Mammary epithelial cell (primary cell): ENCODE results near the gene MSRB1.

Source experiments
- CTCF ChIP-seq, 2 donors: IDR thresholded peaks in 1 of 2; conservative IDR thresholded peaks in 1 of 2; 2 replicates each; pipeline ENCODE4 v1.5.1; 2011 to 2012; ENCODE audit warnings: inconsistent platforms in 2 of 2, low read length in 2 of 2, mild to moderate bottlenecking in 2 of 2, control low read depth in 1 of 2, low read depth in 1 of 2; ENCODE audit not compliant: insufficient read depth in 1 of 2; ENCODE audit errors: extremely low read depth in 1 of 2
- EZH2 ChIP-seq: IDR thresholded peaks from 2 replicates; pipeline ENCODE4 v1.6.1; 2012; ENCODE audit warnings: low read length, inconsistent platforms, borderline replicate concordance

GRCh38 chr16:1960665-1961630, 17.9 kb upstream of the MSRB1 start:
- TF ChIP-seq CTCF (conservative IDR thresholded peaks at IDR 0.05 in 1 of 2, IDR thresholded peaks at IDR 0.05 in 1 of 2; ENCODE audit: extremely low read depth in 1 of 2, insufficient read depth in 1 of 2, low read depth in 1 of 2, low read length in 2 of 2), result no peak
- no peak for TF ChIP-seq EZH2
